ENCODE data around the gene ATG12. TPM values are rescaled to one million over a fixed set of nuclear protein-coding genes. Genes with fewer than 3 reads are reported as not detected.

ATG12 gene
- total RNA-seq, 2 experiments from 2014 or later: 37.2 to 37.8 TPM

GRCh38 chr5:115815006-115815692 lies 26.2 kb downstream of the ATG12 start:
- H3K36me3 Mint-ChIP-seq (ENCODE audit: low read depth): no peaks in the 10 kb centered on the region
- TF ChIP-seq CTCF (IDR thresholded peaks at IDR 0.05): no peak
- peak overlapping the region; percentile 15 for H3K4me3 Mint-ChIP-seq
- ATAC-seq (no peak), DNase-seq (peak; percentile 13)
- ChIA-PET POLR2A (no interaction called here), CTCF (no interaction called here)
- H3K27me3 Mint-ChIP-seq: peaks cover 69% of the 10 kb centered on the region
- no peak overlapping the region for H3K27ac Mint-ChIP-seq
- H3K4me1 Mint-ChIP-seq (ENCODE audit: low read depth): peaks cover 29% of the 10 kb centered on the region
- H3K9me3 Mint-ChIP-seq: no peaks in the 10 kb centered on the region
- intact Hi-C loops (cut with micrococcal nuclease): no loop called here

GRCh38 chr5:115813719-115814118 lies 27.6 kb downstream of the ATG12 start:
- no peaks in the 10 kb centered on the region for H3K36me3 Mint-ChIP-seq (ENCODE audit: low read depth)
- intact Hi-C loops (cut with micrococcal nuclease): no loop called here
- no peak overlapping the region for H3K27ac Mint-ChIP-seq
- CTCF ChIA-PET: interaction anchor here (1.1 kb wide), 1 partner anchor 9 kb away, joined by 3 read pairs; no protein-coding TSS in a partner anchor
- H3K4me3 Mint-ChIP-seq: no peak overlapping the region
- peaks cover 40% of the 10 kb centered on the region for H3K4me1 Mint-ChIP-seq (ENCODE audit: low read depth)
- peak; percentile 37 for DNase-seq
- H3K27me3 Mint-ChIP-seq: peaks cover 66% of the 10 kb centered on the region
- H3K9me3 Mint-ChIP-seq: no peaks in the 10 kb centered on the region
- TF ChIP-seq CTCF (IDR thresholded peaks at IDR 0.05): no peak
- no peak for ATAC-seq
- POLR2A ChIA-PET: no interaction called here

- H3K27me3 Mint-ChIP-seq: peaks cover 56% of the 10 kb centered on the region
- H3K27ac Mint-ChIP-seq: no peak overlapping the region
- ATAC-seq (no peak), DNase-seq (no peak)
- no peak overlapping the region for H3K4me3 Mint-ChIP-seq
- intact Hi-C loops (cut with micrococcal nuclease): no loop called here
- CTCF ChIA-PET: no interaction called here
- no peak for TF ChIP-seq CTCF (IDR thresholded peaks at IDR 0.05)
- no peaks in the 10 kb centered on the region for H3K9me3 Mint-ChIP-seq
- H3K4me1 Mint-ChIP-seq (ENCODE audit: low read depth): peaks cover 49% of the 10 kb centered on the region
- H3K36me3 Mint-ChIP-seq (ENCODE audit: low read depth): no peaks in the 10 kb centered on the region
- POLR2A ChIA-PET: no interaction called here
Observed at GRCh38 chr5:115812372-115812771, 29.0 kb downstream of the ATG12 start.

GRCh38 chr5:115811406-115811805 lies 30.0 kb downstream of the ATG12 start:
- DNase-seq (no peak), ATAC-seq (no peak)
- ChIA-PET POLR2A (no interaction called here), CTCF (interaction anchor here (0.6 kb wide), 1 partner anchor 287 kb away, joined by 3 read pairs; no protein-coding TSS in a partner anchor)
- Mint-ChIP-seq H3K4me3 (no peak overlapping the region), H3K9me3 (no peaks in the 10 kb centered on the region), H3K27me3 (peaks cover 52% of the 10 kb centered on the region), H3K36me3 (ENCODE audit: low read depth) (no peaks in the 10 kb centered on the region), H3K4me1 (ENCODE audit: low read depth) (peaks cover 56% of the 10 kb centered on the region), H3K27ac (no peak overlapping the region)
- intact Hi-C loops (cut with micrococcal nuclease): no loop called here
- no peak for TF ChIP-seq CTCF (IDR thresholded peaks at IDR 0.05)

GRCh38 chr5:115810761-115811160 lies 30.6 kb downstream of the ATG12 start:
- Mint-ChIP-seq H3K36me3 (ENCODE audit: low read depth) (no peaks in the 10 kb centered on the region), H3K27me3 (peaks cover 48% of the 10 kb centered on the region), H3K4me3 (no peak overlapping the region), H3K9me3 (no peaks in the 10 kb centered on the region), H3K27ac (no peak overlapping the region), H3K4me1 (ENCODE audit: low read depth) (peaks cover 53% of the 10 kb centered on the region)
- CTCF ChIA-PET: interaction anchor here (2.4 to 2.8 kb wide), 2 partner anchors 8 to 175 kb away, joined by 9 to 11 read pairs; no protein-coding TSS in a partner anchor
- POLR2A ChIA-PET: no interaction called here
- ATAC-seq: no peak
- no peak for TF ChIP-seq CTCF (IDR thresholded peaks at IDR 0.05)
- DNase-seq: no peak
- intact Hi-C loops (cut with micrococcal nuclease): no loop called here

All from activated CD8-positive, alpha-beta T cell treated with anti-CD3 and anti-CD28 coated beads for 36 hours (primary cell).